HCT116 (cell line): ENCODE measurements around the gene GPRIN1. TPM values are rescaled to one million over a fixed set of nuclear protein-coding genes. Genes with fewer than 3 reads are reported as not detected.

Source experiments
- ATAC-seq: fragments of 200-7000 bp; cut with Tn5 transposase; 2 replicates; pipeline ENCODE4 v1.9.1; 2020; ENCODE audit warnings: mild to moderate bottlenecking, moderate library complexity
- BruUV-seq: library from RNA; stranded (reverse); fragments of 400-500 nt; replicated peaks from 2 replicates; lab custom pipeline; 2021; lab: Mats Ljungman, UMichigan
- CTCF ChIA-PET: fragments of 300-600 bp; sonication (Branson Sonifier 250); formaldehyde crosslinking; loops from one replicate; lab custom pipeline; 2021; ENCODE audit warnings: antibody characterized with exemption; lab: Charles Lee
- POLR2A ChIA-PET: fragments of 300-600, 350-600 bp; sonication (Branson Sonifier 250); formaldehyde crosslinking; loops from one replicate; lab custom pipeline; 2021; ENCODE audit warnings: antibody characterized with exemption; lab: Charles Lee
- RAD21 ChIA-PET, 2 experiments: fragments of 300-600 bp; sonication (Branson Sonifier 250); formaldehyde crosslinking; loops; one replicate each; lab custom pipeline; 2023; ENCODE audit warnings: low total read pairs in 2 of 2; ENCODE audit not compliant: uncharacterized antibody in 2 of 2, unreplicated experiment in 2 of 2, low non-redundant PET in 1 of 2; lab: Charles Lee
- DNase-seq: peaks from one replicate; pipeline ENCODE4 v3.0.0-alpha.2; 2010; ENCODE audit warnings: low read depth, low spot score
- H2AFZ ChIP-seq: fragments of 200-600 bp; shearing (Covaris generic), sonication (generic); 2 replicates; pipeline ENCODE4 v1.6.1; 2017; ENCODE audit warnings: low read depth, mixed run types, mixed read lengths, antibody characterized with exemption, low read length; ENCODE audit not compliant: poor library complexity, severe bottlenecking
- H3K27ac ChIP-seq: 2 replicates; pipeline ENCODE4 v1.5.1; 2012; ENCODE audit warnings: low read depth, low read length
- H3K27me3 ChIP-seq: fragments of 200-600 bp; sonication (generic); 2 replicates; pipeline ENCODE4 v1.6.1; 2016; ENCODE audit warnings: mixed run types, low read length, mixed read lengths; ENCODE audit not compliant: insufficient read depth
- H3K36me3 ChIP-seq, 2 experiments: fragments of 200-500 bp in 1 of 2; fragments of 200-600 bp in 1 of 2; sonication (Bioruptor generic) in 1 of 2; sonication (generic) in 1 of 2; 2 replicates each; pipeline versions ENCODE4 v1.5.1 to v1.6.1; 2014 to 2016; ENCODE audit warnings: low read length in 2 of 2, inconsistent platforms in 1 of 2, mixed read lengths in 1 of 2, mixed run types in 1 of 2; ENCODE audit not compliant: insufficient read depth in 2 of 2, control insufficient read depth in 1 of 2
- H3K4me1 ChIP-seq, 2 experiments: fragments of 200-600 bp in 1 of 2; sonication (generic) in 1 of 2; 2 replicates each; pipeline versions ENCODE4 v1.5.1 to v1.6.1; 2012 to 2017; ENCODE audit warnings: low read length in 2 of 2, inconsistent platforms in 1 of 2, mild to moderate bottlenecking in 1 of 2, mixed read lengths in 1 of 2, mixed run types in 1 of 2, moderate library complexity in 1 of 2; ENCODE audit not compliant: insufficient read depth in 2 of 2, control insufficient read depth in 1 of 2
- H3K4me2 ChIP-seq: fragments of 200-600 bp; sonication (generic); 2 replicates; pipeline ENCODE4 v1.6.1; 2017; ENCODE audit warnings: mixed run types, low read length, mixed read lengths
- H3K4me3 ChIP-seq, 2 experiments: fragments of 200-600 bp in 1 of 2; sonication (generic) in 1 of 2; replicated peaks in 1 of 2; 2 replicates each; pipeline ENCODE4 v1.5.1; 2011 to 2016; ENCODE audit warnings: low read length in 2 of 2, control low read depth in 1 of 2, low read depth in 1 of 2, mild to moderate bottlenecking in 1 of 2, mixed read lengths in 1 of 2, mixed run types in 1 of 2
- H3K79me2 ChIP-seq: fragments of 200-600 bp; sonication (generic); 2 replicates; pipeline ENCODE4 v1.6.1; 2017; ENCODE audit warnings: mild to moderate bottlenecking, mixed run types, low read length, moderate library complexity, mixed read lengths; ENCODE audit not compliant: insufficient read depth
- H3K9ac ChIP-seq: fragments of 200-600 bp; sonication (generic); 2 replicates; pipeline ENCODE4 v1.6.1; 2016; ENCODE audit warnings: low read length, mixed read lengths
- H3K9me2 ChIP-seq: fragments of 200-600 bp; sonication (generic), shearing (Covaris generic); 2 replicates; pipeline ENCODE4 v1.6.1; 2017; ENCODE audit warnings: mixed run types, mild to moderate bottlenecking, moderate library complexity; ENCODE audit not compliant: insufficient read depth
- H3K9me3 ChIP-seq, 2 experiments: fragments of 200-500 bp in 1 of 2; fragments of 200-600 bp in 1 of 2; sonication (Bioruptor generic) in 1 of 2; sonication (generic) in 1 of 2; 2 replicates each; pipeline ENCODE4 v1.6.1; 2014 to 2017; ENCODE audit warnings: low read length in 2 of 2, mixed read lengths in 2 of 2, inconsistent platforms in 1 of 2, low read depth in 1 of 2, mild to moderate bottlenecking in 1 of 2, mixed run types in 1 of 2, moderate library complexity in 1 of 2; ENCODE audit not compliant: control insufficient read depth in 1 of 2, insufficient read depth in 1 of 2
- H4K20me1 ChIP-seq: fragments of 200-600 bp; sonication (generic), shearing (Covaris generic); 2 replicates; pipeline ENCODE4 v1.6.1; 2017; ENCODE audit warnings: mixed run types, mild to moderate bottlenecking, moderate library complexity; ENCODE audit not compliant: insufficient read depth
- CBX3 ChIP-seq: IDR thresholded peaks from 2 replicates; pipeline ENCODE4 v1.6.1; 2012; ENCODE audit warnings: low read depth
- CEBPB ChIP-seq: IDR thresholded peaks from 2 replicates; pipeline ENCODE4 v1.6.1; 2012; ENCODE audit warnings: low read depth
- EGR1 ChIP-seq: IDR thresholded peaks from 2 replicates; pipeline ENCODE4 v1.6.1; 2012; ENCODE audit warnings: low read depth
- ELF1 ChIP-seq: IDR thresholded peaks from 2 replicates; pipeline ENCODE4 v1.6.1; 2012; ENCODE audit warnings: low read depth, borderline replicate concordance
- JUND ChIP-seq: IDR thresholded peaks from 2 replicates; pipeline ENCODE4 v1.6.1; 2012
- POLR2AphosphoS5 ChIP-seq: IDR thresholded peaks from 2 replicates; pipeline ENCODE4 v1.6.1; 2011; ENCODE audit warnings: mild to moderate bottlenecking, low read depth, low read length, moderate library complexity
- RAD21 ChIP-seq: IDR thresholded peaks from 2 replicates; pipeline ENCODE4 v1.6.1; 2012; ENCODE audit warnings: low read depth, mild to moderate bottlenecking
- SIN3A ChIP-seq: IDR thresholded peaks from 2 replicates; pipeline ENCODE4 v1.6.1; 2012; ENCODE audit warnings: low read depth
- SP1 ChIP-seq: IDR thresholded peaks from 2 replicates; pipeline ENCODE4 v1.6.1; 2012; ENCODE audit warnings: low read depth
- YY1 ChIP-seq: IDR thresholded peaks from 2 replicates; pipeline ENCODE4 v1.6.1; 2011; ENCODE audit warnings: low read length, low read depth, moderate library complexity, mild to moderate bottlenecking; ENCODE audit not compliant: insufficient replicate concordance; ENCODE audit errors: extremely low read depth
- ZNF274 ChIP-seq: fragments of 200-500 bp; sonication (Bioruptor generic); IDR thresholded peaks from 2 replicates; pipeline ENCODE4 v1.6.1; 2014; ENCODE audit warnings: mild to moderate bottlenecking, low read depth, low read length, inconsistent platforms
- intact Hi-C: fragments of 100-400 bp; cut with micrococcal nuclease; formaldehyde crosslinking; loops from 2 replicates; pipeline ENCODE4 v1.10.0; 2022
- total RNA-seq: library from RNA; stranded (reverse); gene quantifications from one replicate; pipeline ENCODE4 v1.2.1, GENCODE V29; 2021; ENCODE audit not compliant: unreplicated experiment
- TF ChIP-seq, protein P1 (sequence below), 3 experiments: fragments of 200-600 bp in 1 of 3; sonication (generic) in 1 of 3; IDR thresholded peaks in 2 of 3; conservative IDR thresholded peaks in 1 of 3; 2 replicates each; pipeline ENCODE4 v1.5.1; 2012 to 2017; ENCODE audit warnings: low read depth in 2 of 3, low read length in 2 of 3, antibody characterized with exemption in 1 of 3, borderline replicate concordance in 1 of 3, control low read depth in 1 of 3, mild to moderate bottlenecking in 1 of 3, mixed read lengths in 1 of 3, mixed run types in 1 of 3, moderate library complexity in 1 of 3; ENCODE audit not compliant: insufficient read depth in 1 of 3
- TF ChIP-seq, protein P2 (sequence below): IDR thresholded peaks from 2 replicates; pipeline ENCODE4 v1.6.1; 2012
- TF ChIP-seq, protein P3 (sequence below): IDR thresholded peaks from 2 replicates; pipeline ENCODE4 v1.6.1; 2012

GPRIN1 gene
- total RNA-seq, 1 experiment from 2014 or later, result 14.2 TPM

DNA sequence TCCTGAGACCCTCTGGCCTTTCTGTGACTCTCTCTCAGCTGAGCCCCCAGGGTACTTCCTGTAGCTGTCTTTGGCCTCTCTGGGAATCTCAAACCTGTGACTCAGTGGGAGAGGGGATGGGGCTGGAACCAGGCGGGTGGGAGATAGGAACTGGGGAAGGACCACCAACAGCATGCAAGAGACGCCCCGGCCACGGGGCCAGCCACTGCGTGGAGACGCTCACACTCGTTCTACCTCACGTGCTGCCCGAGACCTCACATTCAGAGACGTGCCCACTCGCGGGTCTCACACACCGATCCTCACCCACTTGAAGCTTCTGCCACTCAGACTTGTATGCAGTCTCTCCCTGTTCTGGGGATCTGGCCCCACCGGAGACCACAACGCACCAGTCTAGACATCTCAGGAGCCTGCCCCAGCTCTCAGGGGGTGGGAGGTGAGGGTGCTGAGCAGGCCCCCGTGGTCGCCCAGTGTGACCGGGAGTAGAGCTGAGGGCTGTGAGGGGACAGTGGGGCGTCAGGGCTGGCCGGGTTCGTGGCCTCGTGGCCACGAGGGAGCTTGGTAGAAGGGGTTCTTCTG lies 13.8 kb downstream of the GPRIN1 start (continued):
- no peak for TF ChIP-seq RAD21
- TF ChIP-seq, protein P1, sequence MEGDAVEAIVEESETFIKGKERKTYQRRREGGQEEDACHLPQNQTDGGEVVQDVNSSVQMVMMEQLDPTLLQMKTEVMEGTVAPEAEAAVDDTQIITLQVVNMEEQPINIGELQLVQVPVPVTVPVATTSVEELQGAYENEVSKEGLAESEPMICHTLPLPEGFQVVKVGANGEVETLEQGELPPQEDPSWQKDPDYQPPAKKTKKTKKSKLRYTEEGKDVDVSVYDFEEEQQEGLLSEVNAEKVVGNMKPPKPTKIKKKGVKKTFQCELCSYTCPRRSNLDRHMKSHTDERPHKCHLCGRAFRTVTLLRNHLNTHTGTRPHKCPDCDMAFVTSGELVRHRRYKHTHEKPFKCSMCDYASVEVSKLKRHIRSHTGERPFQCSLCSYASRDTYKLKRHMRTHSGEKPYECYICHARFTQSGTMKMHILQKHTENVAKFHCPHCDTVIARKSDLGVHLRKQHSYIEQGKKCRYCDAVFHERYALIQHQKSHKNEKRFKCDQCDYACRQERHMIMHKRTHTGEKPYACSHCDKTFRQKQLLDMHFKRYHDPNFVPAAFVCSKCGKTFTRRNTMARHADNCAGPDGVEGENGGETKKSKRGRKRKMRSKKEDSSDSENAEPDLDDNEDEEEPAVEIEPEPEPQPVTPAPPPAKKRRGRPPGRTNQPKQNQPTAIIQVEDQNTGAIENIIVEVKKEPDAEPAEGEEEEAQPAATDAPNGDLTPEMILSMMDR (IDR thresholded peaks at IDR 0.05 in 2 of 3, conservative IDR thresholded peaks at IDR 0.05 in 1 of 3; ENCODE audit: borderline replicate concordance in 1 of 3, insufficient read depth in 1 of 3, low read depth in 2 of 3, low read length in 2 of 3), result no peak
- TF ChIP-seq CBX3, result no peak
- no peak for TF ChIP-seq YY1
- TF ChIP-seq, protein P2, sequence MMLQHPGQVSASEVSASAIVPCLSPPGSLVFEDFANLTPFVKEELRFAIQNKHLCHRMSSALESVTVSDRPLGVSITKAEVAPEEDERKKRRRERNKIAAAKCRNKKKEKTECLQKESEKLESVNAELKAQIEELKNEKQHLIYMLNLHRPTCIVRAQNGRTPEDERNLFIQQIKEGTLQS, result no peak
- TF ChIP-seq CEBPB, result no peak
- no peak for TF ChIP-seq SP1
- no peak for TF ChIP-seq ELF1
- TF ChIP-seq ZNF274, result no peak
- TF ChIP-seq POLR2AphosphoS5, result no peak
- TF ChIP-seq SIN3A, result no peak

DNA sequence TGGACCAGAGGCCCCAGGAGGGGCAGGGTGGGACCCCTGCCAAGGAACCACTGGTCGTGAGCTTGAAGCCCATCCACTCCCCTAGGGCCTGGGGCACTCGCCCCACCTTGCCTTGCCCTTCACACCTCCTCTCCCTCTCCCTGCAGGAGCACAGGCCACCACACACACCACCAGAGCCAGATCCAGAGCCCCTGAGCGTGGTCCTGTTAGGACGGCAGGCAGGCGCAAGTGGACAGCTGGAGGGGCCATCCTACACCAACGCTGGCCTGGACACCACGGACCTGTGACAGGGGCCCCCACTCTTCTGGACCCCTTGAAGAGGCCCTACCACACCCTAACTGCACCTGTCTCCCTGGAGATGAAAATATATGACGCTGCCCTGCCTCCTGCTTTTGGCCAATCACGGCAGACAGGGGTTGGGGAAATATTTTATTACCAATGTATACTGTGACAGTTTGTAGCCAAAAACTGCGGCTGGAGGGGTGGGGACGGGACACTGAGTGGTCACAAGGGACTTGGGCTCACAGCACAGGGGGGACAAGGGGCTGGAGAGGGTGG lies 14.5 kb downstream of the GPRIN1 start:
- DNase-seq, result no peak

More for the DNA sequence above, 14.5 kb downstream of the GPRIN1 start:
- Histone ChIP-seq H3K4me3 (no peak overlapping the region), H3K36me3 (peaks cover 5 to 11% of the 10 kb centered on the region in 2 experiments; a peak in 3 of 4 replicates), H3K27ac (no peak overlapping the region), H3K27me3 (no peaks in the 10 kb centered on the region), H3K79me2 (peaks cover 2% of the 10 kb centered on the region; the same call in 1 of the 2 replicates), H4K20me1 (no peaks in the 10 kb centered on the region), H3K4me2 (no peak overlapping the region), H3K9me3 (peaks cover 0 to 8% of the 10 kb centered on the region in 2 experiments; a peak in 1 of 4 replicates), H3K9ac (no peak overlapping the region), H3K4me1 (no peaks in the 10 kb centered on the region), H2AFZ (no peak overlapping the region), H3K9me2 (no peaks in the 10 kb centered on the region)
- ChIA-PET RAD21 (no interaction called here), CTCF (no interaction called here), POLR2A (no interaction called here)
- no peak for ATAC-seq
- TF ChIP-seq, protein P1 (IDR thresholded peaks at IDR 0.05 in 2 of 3, conservative IDR thresholded peaks at IDR 0.05 in 1 of 3; ENCODE audit: borderline replicate concordance in 1 of 3, insufficient read depth in 1 of 3, low read depth in 2 of 3, low read length in 2 of 3), result no peak
- TF ChIP-seq EGR1 (no peak), POLR2AphosphoS5 (no peak), ELF1 (no peak), JUND (no peak)
- TF ChIP-seq, protein P3, sequence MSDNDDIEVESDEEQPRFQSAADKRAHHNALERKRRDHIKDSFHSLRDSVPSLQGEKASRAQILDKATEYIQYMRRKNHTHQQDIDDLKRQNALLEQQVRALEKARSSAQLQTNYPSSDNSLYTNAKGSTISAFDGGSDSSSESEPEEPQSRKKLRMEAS, result no peak
- TF ChIP-seq, protein P2, result no peak
- BruUV-seq, result no TSS peak
- intact Hi-C loops, result no loop called here
